Neural crest cell (in vitro differentiated cells): ENCODE data around the gene TDRD3. TPM values are rescaled to one million over a fixed set of nuclear protein-coding genes. Genes with fewer than 3 reads are reported as not detected.

Experiments
- DNase-seq: peaks from one replicate; pipeline ENCODE4 v3.0.0; 2021; ENCODE audit warnings: low read depth, mixed read lengths, low spot score
- H3K27ac Mint-ChIP-seq: one replicate; pipeline ENCODE4 v1.8.0; 2021; ENCODE audit warnings: mild to moderate bottlenecking, mixed read lengths; ENCODE audit not compliant: unreplicated experiment
- H3K27me3 Mint-ChIP-seq: 2 replicates; pipeline ENCODE4 v1.8.0; 2021; ENCODE audit warnings: low read depth, mild to moderate bottlenecking, mixed read lengths
- H3K36me3 Mint-ChIP-seq: 2 replicates; pipeline ENCODE4 v1.8.0; 2021; ENCODE audit warnings: low read depth, mild to moderate bottlenecking, mixed read lengths
- H3K4me1 Mint-ChIP-seq: 2 replicates; pipeline ENCODE4 v1.8.0; 2021; ENCODE audit warnings: mixed read lengths
- H3K4me3 Mint-ChIP-seq: one replicate; pipeline ENCODE4 v1.8.0; 2021; ENCODE audit warnings: mild to moderate bottlenecking, mixed read lengths
- H3K9me3 Mint-ChIP-seq: 2 replicates; pipeline ENCODE4 v1.8.0; 2021; ENCODE audit warnings: mixed read lengths
- CTCF ChIP-seq: fragments of 200-600 bp; sonication (generic); conservative IDR thresholded peaks from 2 replicates; pipeline ENCODE4 v1.5.0; 2021; ENCODE audit warnings: antibody characterized with exemption, mild to moderate bottlenecking
- total RNA-seq: library from RNA; stranded (reverse); gene quantifications from 2 replicates; pipeline ENCODE4 v1.2.1, GENCODE V29; 2021

The TDRD3 gene
- total RNA-seq, 1 donor from 2014 or later, result 20.3 TPM

- Mint-ChIP-seq H3K27me3 (no peaks in the 10 kb centered on the region), H3K4me3 (no peak overlapping the region), H3K4me1 (no peaks in the 10 kb centered on the region), H3K36me3 (no peaks in the 10 kb centered on the region), H3K27ac (no peak overlapping the region), H3K9me3 (peaks cover 3% of the 10 kb centered on the region)
- no peak for DNase-seq
- TF ChIP-seq CTCF, result no peak
These were observed 223.8 kb downstream of the TDRD3 start for GRCh38 chr13:60620611-60621395.

GRCh38 chr13:60623151-60623550 lies 226.1 kb downstream of the TDRD3 start:
- Mint-ChIP-seq H3K4me3 (no peak overlapping the region), H3K36me3 (no peaks in the 10 kb centered on the region), H3K9me3 (peaks cover 3% of the 10 kb centered on the region)

More at GRCh38 chr13:60623151-60623550, 226.1 kb downstream of the TDRD3 start:
- Mint-ChIP-seq H3K27ac (no peak overlapping the region), H3K27me3 (no peaks in the 10 kb centered on the region), H3K4me1 (no peaks in the 10 kb centered on the region)
- no peak for TF ChIP-seq CTCF
- no peak for DNase-seq

Other genes starting within 250 kb of the TDRD3 start
- gene DIAPH3, start 233.3 kb upstream of the TDRD3 start, total RNA-seq, result 16.4 and 17.3 TPM in 2 replicates